HL-60/S4 treated with retinoic acid at 250 ng/mL for 4 days and 3 days (cell line): Measurements from ENCODE around the gene OR9A4.

Experiments used
- in situ Hi-C: fragments of 300-500 bp; cut with MboI; formaldehyde crosslinking; loops from 2 replicates; pipeline ENCODE4 v1.7.0; 2022; ENCODE audit warnings: low sequenced_read_pairs

Gene OR9A4

DNA sequence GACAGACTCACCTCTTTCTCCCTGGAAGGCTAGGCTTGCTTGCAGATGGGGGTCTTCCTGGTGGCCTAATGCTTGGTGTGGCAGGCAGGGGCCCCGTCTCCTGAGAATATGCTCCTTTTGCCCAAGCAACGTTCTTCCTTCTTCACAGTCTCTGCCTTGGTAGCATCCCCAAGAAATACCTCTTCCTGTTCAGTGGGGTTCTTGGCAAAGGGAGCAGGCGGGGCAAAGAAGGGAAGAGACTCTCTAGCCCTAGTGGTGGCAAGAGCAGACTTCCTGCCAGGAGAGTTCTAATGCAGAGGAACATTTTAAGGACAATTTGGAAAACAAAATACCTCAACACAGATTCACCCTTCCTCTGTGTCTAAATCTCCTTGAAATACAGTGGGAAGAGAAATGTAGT, 30.6 kb downstream of the OR9A4 start, which contains the start of gene CLEC5A:
CLEC5A (minus strand) TSS at position 179 of the 400 bp plus-strand sequence. CDS start 682 bp downstream, outside the sequence.
- in situ Hi-C loops, result no loop called here

DNA sequence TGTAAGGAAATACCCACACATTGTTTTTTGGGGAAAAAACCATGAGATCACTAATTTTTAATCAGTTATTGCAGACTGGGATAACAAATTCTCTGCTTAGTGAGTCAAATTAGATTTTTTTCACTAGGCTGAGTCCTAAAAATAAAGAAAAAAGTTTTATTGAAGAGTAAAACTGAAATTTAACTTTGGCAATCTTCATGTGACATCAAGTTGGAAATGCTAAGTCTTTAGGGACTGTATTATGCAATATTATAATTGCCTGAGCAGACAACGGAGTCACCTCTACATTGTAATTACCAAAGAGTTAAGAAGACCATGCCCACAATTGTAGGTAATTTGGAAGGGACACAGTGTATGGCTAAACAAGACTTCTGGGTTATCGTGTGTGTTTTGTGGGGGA, 32.8 kb downstream of the OR9A4 start:
- in situ Hi-C loops, result no loop called here

DNA sequence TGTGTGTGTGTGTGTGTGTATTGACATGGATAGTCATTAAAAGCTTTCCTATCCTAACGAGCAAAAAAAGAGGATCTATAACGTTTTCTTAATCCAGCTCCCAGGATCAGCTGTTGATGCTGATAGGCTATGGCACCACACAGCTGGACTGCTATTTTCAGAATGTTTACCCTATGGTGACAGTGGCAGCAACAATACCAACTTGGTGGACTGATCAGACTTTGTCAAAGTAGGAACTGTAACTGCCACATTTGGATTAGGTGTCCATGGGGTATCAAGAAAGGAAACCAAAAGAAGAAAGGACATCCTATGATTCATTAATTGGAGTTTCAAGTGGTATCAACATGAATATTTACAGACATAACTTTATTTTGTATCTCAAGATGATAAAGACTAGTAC, 33.3 kb downstream of the OR9A4 start:
- in situ Hi-C loops, result no loop called here

DNA sequence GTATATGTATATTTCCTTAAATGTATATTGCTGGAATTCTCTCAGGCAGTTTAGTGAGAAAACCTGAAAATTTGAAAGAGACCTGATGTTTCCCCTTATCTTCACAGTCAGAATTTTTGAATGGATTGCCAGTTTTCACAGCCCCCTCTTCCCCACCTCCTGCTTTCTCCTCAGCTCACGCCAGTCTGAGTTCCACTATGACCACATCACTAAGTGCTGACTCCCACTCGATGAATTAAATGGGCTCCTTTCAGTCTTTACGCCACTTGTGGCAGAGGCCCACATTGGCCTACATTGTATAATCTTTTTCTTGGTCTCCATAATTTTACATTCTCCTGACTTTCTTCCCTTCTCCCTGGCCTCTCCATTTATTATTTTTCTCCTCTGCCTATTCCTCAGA, 33.7 kb downstream of the OR9A4 start:
- in situ Hi-C loops, result no loop called here

DNA sequence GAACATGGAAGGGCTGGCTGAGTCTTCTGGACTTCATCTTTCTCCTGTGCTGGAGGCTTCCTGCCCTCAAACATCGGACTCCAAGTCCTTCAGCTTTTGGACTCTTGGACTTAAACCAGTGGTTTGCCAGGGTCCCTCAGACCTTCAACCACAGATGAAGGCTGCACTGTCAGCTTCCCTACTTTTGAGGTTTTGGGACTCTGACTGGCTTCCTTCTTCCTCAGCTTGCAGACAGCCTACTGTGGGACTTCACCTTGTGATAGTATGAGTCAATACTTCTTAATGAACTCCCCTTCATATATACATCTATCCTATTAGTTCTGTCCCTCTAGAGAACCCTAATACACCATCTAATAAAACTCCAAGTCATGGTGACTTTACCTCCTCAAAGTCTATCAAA, 34.6 kb downstream of the OR9A4 start:
- in situ Hi-C loops, result no loop called here

DNA sequence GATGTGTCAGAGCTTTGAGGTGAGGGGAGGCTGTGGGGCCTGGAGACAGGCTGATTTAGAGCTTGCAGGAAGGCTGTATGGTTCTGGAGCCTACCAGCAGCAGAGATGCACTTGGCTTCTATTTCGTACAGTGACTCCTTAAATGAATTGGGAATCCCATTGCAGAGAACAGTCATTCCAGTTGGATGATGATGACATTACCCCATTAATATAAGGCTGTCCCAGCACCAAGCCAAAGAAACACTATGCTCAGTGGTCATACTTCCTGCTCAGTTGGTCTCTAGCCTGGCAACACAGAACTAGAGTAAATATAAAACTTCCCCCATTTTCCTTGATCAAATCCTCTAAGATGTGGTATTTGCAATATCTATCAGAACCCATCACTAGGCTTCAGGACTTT, 36.3 kb downstream of the OR9A4 start:
- in situ Hi-C loops, result no loop called here

DNA sequence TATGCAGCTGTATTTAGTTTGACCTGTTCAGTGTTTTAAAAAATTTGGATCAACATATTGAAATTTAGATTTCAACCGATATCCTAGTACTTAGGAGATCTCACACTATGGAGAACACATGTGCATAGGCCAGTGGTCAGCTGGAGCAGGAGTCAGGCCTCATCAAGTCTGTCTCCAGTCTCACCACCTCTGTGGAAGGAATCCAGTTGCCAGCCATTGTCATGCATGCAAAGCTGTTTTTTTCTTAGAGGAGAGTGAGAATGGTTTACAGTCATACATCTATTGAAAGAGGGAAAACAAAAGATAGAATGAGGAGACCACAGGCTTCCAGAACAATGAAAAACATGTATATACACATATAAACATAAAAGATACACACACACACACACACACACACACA, 38.1 kb downstream of the OR9A4 start:
- in situ Hi-C loops, result no loop called here

DNA sequence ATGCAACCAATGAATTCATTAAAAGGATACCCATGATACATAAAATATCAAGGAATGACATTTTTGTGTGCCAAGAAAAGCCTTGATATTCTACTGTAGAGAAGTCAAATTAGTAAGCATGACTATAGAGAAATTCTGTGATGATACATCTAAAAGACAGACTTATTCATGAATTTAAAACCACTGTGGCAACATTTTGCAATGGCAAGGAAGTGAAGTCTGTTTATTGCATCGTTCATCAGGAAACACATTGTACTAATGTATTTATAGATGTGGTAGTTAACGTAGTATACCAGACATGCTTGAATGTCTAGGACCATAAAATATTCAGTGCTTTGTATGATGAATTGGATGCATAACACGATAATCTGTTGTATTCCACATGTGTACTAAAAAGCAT, 39.9 kb downstream of the OR9A4 start:
- in situ Hi-C loops, result no loop called here

DNA sequence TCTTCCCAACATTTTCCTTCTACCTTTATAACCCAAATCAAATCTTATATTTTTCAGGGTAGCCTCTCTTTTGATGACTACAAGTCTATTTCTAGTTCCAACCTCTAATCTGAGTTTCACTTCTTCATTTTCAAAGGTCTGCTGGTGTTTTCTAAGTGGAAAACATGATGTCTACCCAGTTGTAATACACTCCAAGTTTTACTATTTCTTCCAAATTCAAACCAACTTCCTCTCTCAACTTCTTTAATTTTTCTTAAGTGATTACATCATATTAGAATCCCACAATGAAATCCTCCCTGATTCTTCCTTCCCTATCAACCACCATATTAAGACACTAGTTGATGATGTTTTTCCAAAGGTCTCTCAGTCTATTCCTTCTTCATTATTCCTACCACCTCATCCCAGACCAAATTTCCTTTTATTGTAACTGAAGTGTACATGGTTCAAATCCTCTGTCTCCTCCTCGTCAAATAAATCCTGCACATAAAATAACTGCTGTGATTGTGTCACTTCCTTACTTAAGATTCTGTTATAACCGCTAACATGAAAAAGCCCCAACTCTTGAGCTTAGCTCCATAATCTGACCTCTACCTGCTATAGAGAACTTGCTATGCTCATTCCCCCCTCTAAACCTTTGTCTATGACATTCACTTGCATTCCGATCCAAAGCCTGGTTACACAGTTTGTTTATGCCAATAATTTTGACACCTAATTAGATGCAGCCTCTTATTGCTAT, 44.7 kb downstream of the OR9A4 start:
- in situ Hi-C loops, result no loop called here
